Endodermal cell (in vitro differentiated cells): ENCODE results near the gene CMIP. TPM values are rescaled to one million over a fixed set of nuclear protein-coding genes. Genes with fewer than 3 reads are reported as not detected.

Source experiments
- DNase-seq: peaks from one replicate; pipeline ENCODE4 v3.0.0-alpha.2; 2017
- H3K27ac ChIP-seq: 2 replicates; pipeline ENCODE4 v1.5.1; 2013; ENCODE audit warnings: mild to moderate bottlenecking, low read depth, low read length, moderate library complexity
- H3K27me3 ChIP-seq: 2 replicates; pipeline ENCODE4 v1.6.1; 2013; ENCODE audit warnings: mild to moderate bottlenecking, low read length, moderate library complexity; ENCODE audit not compliant: insufficient read depth, control insufficient read depth, poor library complexity, severe bottlenecking
- H3K36me3 ChIP-seq: 2 replicates; pipeline ENCODE4 v1.7.0; 2013; ENCODE audit warnings: mild to moderate bottlenecking, low read length, moderate library complexity; ENCODE audit not compliant: control insufficient read depth, insufficient read depth
- H3K4me1 ChIP-seq: one replicate; pipeline ENCODE4 v1.7.0; 2013; ENCODE audit warnings: low read length; ENCODE audit not compliant: control insufficient read depth, insufficient read depth
- H3K4me3 ChIP-seq: 2 replicates; pipeline ENCODE4 v1.5.1; 2013; ENCODE audit warnings: mild to moderate bottlenecking, low read length, moderate library complexity
- H3K9ac ChIP-seq: 2 replicates; pipeline ENCODE4 v1.6.1; 2013; ENCODE audit warnings: mild to moderate bottlenecking, low read length, moderate library complexity; ENCODE audit not compliant: poor library complexity, severe bottlenecking; ENCODE audit errors: extremely low read depth
- H3K9me3 ChIP-seq: 2 replicates; pipeline ENCODE4 v1.6.1; 2013; ENCODE audit warnings: mild to moderate bottlenecking, low read length, moderate library complexity; ENCODE audit not compliant: control insufficient read depth
- H3K27ac Mint-ChIP-seq: 2 replicates; pipeline ENCODE4 v1.8.0; 2020; ENCODE audit warnings: mixed read lengths
- H3K27me3 Mint-ChIP-seq: 2 replicates; pipeline ENCODE4 v1.8.0; 2021; ENCODE audit warnings: mild to moderate bottlenecking, mixed read lengths; ENCODE audit not compliant: insufficient read depth
- H3K36me3 Mint-ChIP-seq: 2 replicates; pipeline ENCODE4 v1.8.0; 2020; ENCODE audit warnings: low read depth, mixed read lengths
- H3K4me1 Mint-ChIP-seq: 2 replicates; pipeline ENCODE4 v1.8.0; 2020; ENCODE audit warnings: mixed read lengths
- H3K4me3 Mint-ChIP-seq: 2 replicates; pipeline ENCODE4 v1.8.0; 2020; ENCODE audit warnings: mild to moderate bottlenecking, moderate library complexity, mixed read lengths
- H3K9me3 Mint-ChIP-seq: 2 replicates; pipeline ENCODE4 v1.8.0; 2020; ENCODE audit warnings: mild to moderate bottlenecking, mixed read lengths
- CTCF ChIP-seq: fragments of 200-600 bp; sonication (generic); conservative IDR thresholded peaks from 2 replicates; pipeline ENCODE4 v1.5.0; 2021; ENCODE audit warnings: antibody characterized with exemption, mild to moderate bottlenecking
- WGBS, 2 experiments: methylation state at CpG; one replicate each; pipeline versions ENCODE4 v1.1.5 to v1.1.7; 2013; ENCODE audit warnings: missing lambda C conversion rate in 2 of 2, mixed read lengths in 1 of 2; ENCODE audit not compliant: insufficient coverage in 1 of 2, insufficient read length in 1 of 2; 5-methylcytosine and 5-hydroxymethylcytosine counted together
- total RNA-seq, 2 donors: library from RNA; stranded (reverse); fragmentation: NEBNext Ultra II Directional in 1 of 2; extraction: Animal tissue kit (Norgen Biotek cat#: 25700) in 1 of 2; gene quantifications; 2 replicates in 1 of 2; 3 replicates in 1 of 2; pipeline ENCODE4 v1.2.1, GENCODE V29; 2021

Gene CMIP
- total RNA-seq, 2 donors from 2014 or later: 64.0 to 64.7 TPM

- H3K4me3 ChIP-seq: no peak overlapping the region
- TF ChIP-seq CTCF: no peak
- H3K27ac Mint-ChIP-seq: no peak overlapping the region
- no peaks in the 10 kb centered on the region for H3K27me3 ChIP-seq
- no peaks in the 10 kb centered on the region for H3K27me3 Mint-ChIP-seq
- H3K4me1 Mint-ChIP-seq: peaks cover 38% of the 10 kb centered on the region
- DNase-seq: no peak
- 88 to 91% methylated on average over 8 to 13 of the region's 13 CpGs for WGBS, 2 experiments
- peaks cover 16% of the 10 kb centered on the region for H3K4me1 ChIP-seq
- H3K4me3 Mint-ChIP-seq: no peak overlapping the region
- H3K9me3 Mint-ChIP-seq: no peaks in the 10 kb centered on the region
- peaks cover 15% of the 10 kb centered on the region for H3K36me3 Mint-ChIP-seq
- no peak overlapping the region for H3K9ac ChIP-seq
- peaks cover 8% of the 10 kb centered on the region for H3K36me3 ChIP-seq
- H3K9me3 ChIP-seq: no peaks in the 10 kb centered on the region
- H3K27ac ChIP-seq: no peak overlapping the region
Observed at GRCh38 chr16:81589975-81590650, 145.5 kb downstream of the CMIP start.

- Histone ChIP-seq H3K4me1 (peaks cover 12% of the 10 kb centered on the region), H3K36me3 (peaks cover 8% of the 10 kb centered on the region), H3K4me3 (no peak overlapping the region), H3K27ac (no peak overlapping the region), H3K27me3 (no peaks in the 10 kb centered on the region), H3K9ac (no peak overlapping the region), H3K9me3 (no peaks in the 10 kb centered on the region)
- no peak overlapping the region for H3K27ac Mint-ChIP-seq
- TF ChIP-seq CTCF: no peak
- H3K36me3 Mint-ChIP-seq: peaks cover 15% of the 10 kb centered on the region
- no peak for DNase-seq
- no peak overlapping the region for H3K4me3 Mint-ChIP-seq
- H3K9me3 Mint-ChIP-seq: no peaks in the 10 kb centered on the region
- 74 to 100% methylated on average over 3 to 5 of the region's 5 CpGs for WGBS, 2 experiments
- peaks cover 34% of the 10 kb centered on the region for H3K4me1 Mint-ChIP-seq
- H3K27me3 Mint-ChIP-seq: no peaks in the 10 kb centered on the region
Observed at GRCh38 chr16:81590714-81591544, 146.3 kb downstream of the CMIP start.

- WGBS, 2 experiments: 87 to 100% methylated on average over 1 to 2 of the region's 2 CpGs
- no peaks in the 10 kb centered on the region for H3K9me3 Mint-ChIP-seq
Observed at GRCh38 chr16:81591545-81591870, 146.9 kb downstream of the CMIP start.

More at GRCh38 chr16:81591545-81591870, 146.9 kb downstream of the CMIP start:
- no peak overlapping the region for H3K9ac ChIP-seq
- H3K9me3 ChIP-seq: no peaks in the 10 kb centered on the region
- Mint-ChIP-seq H3K27me3 (no peaks in the 10 kb centered on the region), H3K4me3 (no peak overlapping the region), H3K36me3 (peaks cover 15% of the 10 kb centered on the region), H3K4me1 (peaks cover 28% of the 10 kb centered on the region), H3K27ac (no peak overlapping the region)
- H3K4me1 ChIP-seq: peaks cover 6% of the 10 kb centered on the region
- peaks cover 8% of the 10 kb centered on the region for H3K36me3 ChIP-seq
- H3K27me3 ChIP-seq: no peaks in the 10 kb centered on the region
- H3K4me3 ChIP-seq: no peak overlapping the region
- TF ChIP-seq CTCF: no peak
- H3K27ac ChIP-seq: no peak overlapping the region
- no peak for DNase-seq
